Uterus (tissue), 4 donors: ENCODE measurements around the gene PHF5A. TPM values are rescaled to one million over a fixed set of nuclear protein-coding genes. Genes with fewer than 3 reads are reported as not detected.

Experiments
- DNase-seq, 2 donors: peaks; one replicate each; pipeline ENCODE4 v3.0.0-alpha.2; 2019 to 2020
- H3K27ac ChIP-seq, 2 donors: fragments of 200-600 bp; sonication (generic); 1 replicate in 1 of 2; 2 replicates in 1 of 2; pipeline ENCODE4 v1.5.1; 2016 to 2018
- H3K27me3 ChIP-seq, 2 donors: fragments of 200-600 bp; sonication (generic); one replicate each; pipeline ENCODE4 v1.5.1; 2018 to 2019; ENCODE audit warnings: control low read depth in 1 of 2
- H3K36me3 ChIP-seq, 2 donors: fragments of 200-600 bp; sonication (generic); one replicate each; pipeline ENCODE4 v1.5.1; 2019; ENCODE audit warnings: control low read depth in 1 of 2
- H3K4me1 ChIP-seq, 2 donors: fragments of 200-600 bp; sonication (generic); one replicate each; pipeline ENCODE4 v1.5.1; 2018 to 2019; ENCODE audit warnings: control low read depth in 1 of 2
- H3K4me3 ChIP-seq, 2 donors: fragments of 200-600 bp; sonication (generic); 1 replicate in 1 of 2; 2 replicates in 1 of 2; pipeline ENCODE4 v1.5.1; 2018 to 2019; ENCODE audit warnings: mild to moderate bottlenecking in 1 of 2
- H3K9me3 ChIP-seq, 2 donors: fragments of 200-600 bp; sonication (generic); one replicate each; pipeline ENCODE4 v1.5.1; 2019; ENCODE audit warnings: control low read depth in 1 of 2
- CTCF ChIP-seq, 4 experiments: fragments of 200-600 bp in 2 of 4; fragments of 450-650 bp in 2 of 4; sonication (generic) in 2 of 4; IDR thresholded peaks; one replicate each; pipeline ENCODE4 v1.5.1; 2016 to 2019; ENCODE audit warnings: antibody characterized with exemption in 4 of 4, mild to moderate bottlenecking in 2 of 4, moderate library complexity in 1 of 4
- POLR2A ChIP-seq, 2 donors: fragments of 450-650 bp; IDR thresholded peaks; one replicate each; pipeline ENCODE4 v1.6.1; 2016; ENCODE audit warnings: antibody characterized with exemption in 2 of 2, mild to moderate bottlenecking in 1 of 2, moderate library complexity in 1 of 2
- intact Hi-C: fragments of 100-400 bp; cut with DNase I; formaldehyde crosslinking; loops from one replicate; pipeline ENCODE4 v1.15.1; 2023; ENCODE audit warnings: low total_unique reads
- total RNA-seq, 4 donors: library from RNA; depleted of rRNA in 3 of 4; stranded (reverse); fragments of >200 nt in 3 of 4; gene quantifications; one replicate each; pipeline versions ENCODE4 v1.1.0 to v1.2.4, GENCODE V29; 2014 to 2023
- donor health status: DM: yes; HTN: yes; CAD: no.

PHF5A gene
- total RNA-seq, 4 donors from 2014 or later: 38.5 to 65.1 (median 46.4) TPM

- no peak for DNase-seq
- Histone ChIP-seq H3K27ac (no peak overlapping the region), H3K36me3 (no peaks in the 10 kb centered on the region), H3K4me3 (no peak overlapping the region), H3K27me3 (no peaks in the 10 kb centered on the region), H3K4me1 (peaks cover 0 to 6% of the 10 kb centered on the region in 2 donors), H3K9me3 (no peaks in the 10 kb centered on the region)
- no peak for TF ChIP-seq CTCF (IDR thresholded peaks at IDR 0.05)
- TF ChIP-seq POLR2A (IDR thresholded peaks at IDR 0.05): no peak
- intact Hi-C loops: no loop called here
These were observed 31.3 kb upstream of the PHF5A start for GRCh38 chr22:41499624-41500280.

GRCh38 chr22:41498303-41498835 is 29.9 kb upstream of the PHF5A start:
- H3K4me1 ChIP-seq: no peaks in the 10 kb centered on the region
- peak in 1 of 2 donors; percentile 33 for DNase-seq
- H3K36me3 ChIP-seq: no peaks in the 10 kb centered on the region
- TF ChIP-seq CTCF (IDR thresholded peaks at IDR 0.05) (no peak), POLR2A (IDR thresholded peaks at IDR 0.05) (no peak)
- no peak overlapping the region for H3K4me3 ChIP-seq
- H3K9me3 ChIP-seq: no peaks in the 10 kb centered on the region
- intact Hi-C loops: no loop called here
- peak overlapping the region in 1 of 2 donors; percentile 28 for H3K27ac ChIP-seq
- no peaks in the 10 kb centered on the region for H3K27me3 ChIP-seq

- Histone ChIP-seq H3K27ac (peak overlapping the region; percentile 75 to 87), H3K36me3 (no peaks in the 10 kb centered on the region), H3K9me3 (no peaks in the 10 kb centered on the region), H3K27me3 (no peaks in the 10 kb centered on the region), H3K4me3 (no peak overlapping the region), H3K4me1 (peaks cover 4 to 12% of the 10 kb centered on the region in 2 donors)
- intact Hi-C loops: no loop called here
- peak; percentile 66 to 81 for DNase-seq
- TF ChIP-seq CTCF (IDR thresholded peaks at IDR 0.05) (no peak), POLR2A (IDR thresholded peaks at IDR 0.05) (no peak)
These were observed 23.0 kb upstream of the PHF5A start for GRCh38 chr22:41491374-41492100.

GRCh38 chr22:41488596-41489385 is 20.3 kb upstream of the PHF5A start:
- TF ChIP-seq POLR2A (IDR thresholded peaks at IDR 0.05): no peak
- no peak for TF ChIP-seq CTCF (IDR thresholded peaks at IDR 0.05)
- no peak for DNase-seq
- Histone ChIP-seq H3K9me3 (no peaks in the 10 kb centered on the region), H3K36me3 (no peaks in the 10 kb centered on the region), H3K4me3 (no peak overlapping the region), H3K27ac (peak overlapping the region in 1 of 2 donors; percentile 23), H3K27me3 (no peaks in the 10 kb centered on the region), H3K4me1 (peaks cover 4 to 12% of the 10 kb centered on the region in 2 donors)
- intact Hi-C loops: no loop called here
